Dedifferentiated amniotic fluid mesenchymal stem cell (primary cell): Measurements from ENCODE around the gene ZNF428.
"Not testable (repeated sequence)": the region's sequence is repeated elsewhere in the genome, so short reads cannot be mapped to it uniquely, and the experiment has no call there.

Source experiments
- DNase-seq: peaks from one replicate; pipeline ENCODE4 v3.0.0-alpha.2; 2016; ENCODE audit errors: extremely low spot score

Gene ZNF428

GRCh38 chr19:43616954-43617353 lies 2.5 kb downstream of the ZNF428 start:
- no peak for DNase-seq

GRCh38 chr19:43616306-43616705 lies 3.1 kb downstream of the ZNF428 start:
- no peak for DNase-seq

GRCh38 chr19:43612374-43612773 lies 7.1 kb downstream of the ZNF428 start:
- no peak for DNase-seq

GRCh38 chr19:43611788-43612187 lies 7.6 kb downstream of the ZNF428 start, which contains the start of gene SRRM5:
Gene SRRM5 (plus strand): TSS chr19:43612088. CDS start chr19:43612122, 34 bp downstream.
- no peak for DNase-seq

GRCh38 chr19:43610493-43610892 lies 8.9 kb downstream of the ZNF428 start:
- DNase-seq = no peak

GRCh38 chr19:43609872-43610271 lies 9.6 kb downstream of the ZNF428 start:
- no peak for DNase-seq

- no peak for DNase-seq
These were observed 11.9 kb downstream of the ZNF428 start for GRCh38 chr19:43607238-43608205.

- DNase-seq = no peak
These were observed 12.7 kb downstream of the ZNF428 start for GRCh38 chr19:43606569-43607229.

- no peak for DNase-seq
These were observed 13.4 kb downstream of the ZNF428 start for GRCh38 chr19:43605875-43606568.

GRCh38 chr19:43600326-43600725 lies 19.1 kb downstream of the ZNF428 start:
- DNase-seq = not testable (repeated sequence)

- no peak for DNase-seq
These were observed 19.7 kb downstream of the ZNF428 start for GRCh38 chr19:43599635-43600295.

- no peak for DNase-seq
These were observed 20.8 kb downstream of the ZNF428 start for GRCh38 chr19:43598445-43599240.

- no peak for DNase-seq
These were observed 21.6 kb downstream of the ZNF428 start for GRCh38 chr19:43597876-43598275.

GRCh38 chr19:43596842-43597461 lies 22.5 kb downstream of the ZNF428 start:
- no peak for DNase-seq

GRCh38 chr19:43595999-43596841 lies 23.2 kb downstream of the ZNF428 start, which contains the start of the genes IRGQ and ZNF576:
Gene IRGQ (minus strand): TSS chr19:43596134. CDS start chr19:43595338, 796 bp downstream.
Gene ZNF576 (plus strand): TSS chr19:43596595. CDS start chr19:43597109, 514 bp downstream.
- DNase-seq = peak; percentile 99

GRCh38 chr19:43595605-43595998 lies 23.8 kb downstream of the ZNF428 start:
- no peak for DNase-seq

- peak; percentile 38 for DNase-seq
These were observed 24.5 kb downstream of the ZNF428 start for GRCh38 chr19:43594710-43595604.

GRCh38 chr19:43594081-43594697 lies 25.2 kb downstream of the ZNF428 start:
- no peak for DNase-seq
